Lower lobe of right lung (tissue), 2 donors: ENCODE results near the gene MISP. TPM values are rescaled to one million over a fixed set of nuclear protein-coding genes. Genes with fewer than 3 reads are reported as not detected.
A peak's percentile ranks its signal among the peaks of the same experiment; 100 is the strongest.
"Not testable (repeated sequence)": the region's sequence is repeated elsewhere in the genome, so short reads cannot be mapped to it uniquely, and the experiment has no call there.

Source experiments
- ATAC-seq, 2 donors: fragments of 200-7000 bp; cut with Tn5 transposase; one replicate each; pipeline ENCODE4 v1.9.1; 2020 to 2022; ENCODE audit warnings: mild to moderate bottlenecking in 2 of 2, moderate library complexity in 2 of 2
- DNase-seq: peaks from one replicate; pipeline ENCODE4 v3.0.0-alpha.2; 2020
- H3K27ac ChIP-seq: fragments of 200-600 bp; one replicate; pipeline ENCODE4 v1.8.0; 2022
- H3K27me3 ChIP-seq: fragments of 200-600 bp; one replicate; pipeline ENCODE4 v1.8.0; 2022; ENCODE audit warnings: low read depth
- H3K36me3 ChIP-seq: fragments of 200-600 bp; one replicate; pipeline ENCODE4 v1.8.0; 2022; ENCODE audit warnings: mild to moderate bottlenecking
- H3K4me1 ChIP-seq: fragments of 200-600 bp; one replicate; pipeline ENCODE4 v1.8.0; 2022
- H3K4me3 ChIP-seq: fragments of 200-600 bp; one replicate; pipeline ENCODE4 v1.8.0; 2022; ENCODE audit warnings: mild to moderate bottlenecking
- H3K9me3 ChIP-seq: fragments of 200-600 bp; one replicate; pipeline ENCODE4 v1.8.0; 2022
- intact Hi-C: fragments of 100-400 bp; cut with DNase I; formaldehyde crosslinking; loops from one replicate; pipeline ENCODE4 v1.11.0; 2022
- total RNA-seq: library from RNA; stranded (reverse); fragmentation: NEBNext Ultra II Directional; extraction: Animal tissue kit (Norgen Biotek cat#: 25700); gene quantifications from one replicate; pipeline ENCODE4 v1.2.1, GENCODE V29; 2021
- TF ChIP-seq, protein P1 (sequence below): fragments of 200-600 bp; IDR thresholded peaks from one replicate; pipeline ENCODE4 v1.8.0; 2022; ENCODE audit warnings: antibody characterized with exemption, mild to moderate bottlenecking
- donor health status: DM: no; HTN: yes; CAD: no; lungs with severe emphysema.

The MISP gene
- total RNA-seq, 1 donor from 2014 or later = 8.9 TPM

GRCh38 chr19:741506-742131 lies 9.3 kb upstream of the MISP start:
- Histone ChIP-seq H3K36me3 (peaks cover 7% of the 10 kb centered on the region), H3K4me1 (no peaks in the 10 kb centered on the region), H3K27ac (no peak overlapping the region), H3K27me3 (no peaks in the 10 kb centered on the region), H3K9me3 (no peaks in the 10 kb centered on the region), H3K4me3 (no peak overlapping the region)
- TF ChIP-seq, protein P1, sequence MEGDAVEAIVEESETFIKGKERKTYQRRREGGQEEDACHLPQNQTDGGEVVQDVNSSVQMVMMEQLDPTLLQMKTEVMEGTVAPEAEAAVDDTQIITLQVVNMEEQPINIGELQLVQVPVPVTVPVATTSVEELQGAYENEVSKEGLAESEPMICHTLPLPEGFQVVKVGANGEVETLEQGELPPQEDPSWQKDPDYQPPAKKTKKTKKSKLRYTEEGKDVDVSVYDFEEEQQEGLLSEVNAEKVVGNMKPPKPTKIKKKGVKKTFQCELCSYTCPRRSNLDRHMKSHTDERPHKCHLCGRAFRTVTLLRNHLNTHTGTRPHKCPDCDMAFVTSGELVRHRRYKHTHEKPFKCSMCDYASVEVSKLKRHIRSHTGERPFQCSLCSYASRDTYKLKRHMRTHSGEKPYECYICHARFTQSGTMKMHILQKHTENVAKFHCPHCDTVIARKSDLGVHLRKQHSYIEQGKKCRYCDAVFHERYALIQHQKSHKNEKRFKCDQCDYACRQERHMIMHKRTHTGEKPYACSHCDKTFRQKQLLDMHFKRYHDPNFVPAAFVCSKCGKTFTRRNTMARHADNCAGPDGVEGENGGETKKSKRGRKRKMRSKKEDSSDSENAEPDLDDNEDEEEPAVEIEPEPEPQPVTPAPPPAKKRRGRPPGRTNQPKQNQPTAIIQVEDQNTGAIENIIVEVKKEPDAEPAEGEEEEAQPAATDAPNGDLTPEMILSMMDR = no peak
- DNase-seq (no peak), ATAC-seq (no peak)
- intact Hi-C loops = no loop called here

- no peaks in the 10 kb centered on the region for H3K4me1 ChIP-seq
- DNase-seq = no peak
- no peak for ATAC-seq
- peaks cover 2% of the 10 kb centered on the region for H3K9me3 ChIP-seq
- H3K27ac ChIP-seq = no peak overlapping the region
- no peaks in the 10 kb centered on the region for H3K27me3 ChIP-seq
- peaks cover 7% of the 10 kb centered on the region for H3K36me3 ChIP-seq
- intact Hi-C loops = no loop called here
- TF ChIP-seq, protein P1 = no peak
- H3K4me3 ChIP-seq = no peak overlapping the region
Observed at GRCh38 chr19:742540-743075, 8.3 kb upstream of the MISP start.

- Histone ChIP-seq H3K27ac (no peak overlapping the region), H3K9me3 (peaks cover 7% of the 10 kb centered on the region), H3K4me1 (no peaks in the 10 kb centered on the region), H3K27me3 (no peaks in the 10 kb centered on the region), H3K36me3 (peaks cover 7% of the 10 kb centered on the region), H3K4me3 (no peak overlapping the region)
- DNase-seq (peak; percentile 72), ATAC-seq (peak; percentile 20 to 47)
- intact Hi-C loops = no loop called here
- TF ChIP-seq, protein P1 = no peak
Observed at GRCh38 chr19:743168-743687, 7.7 kb upstream of the MISP start.

DNA sequence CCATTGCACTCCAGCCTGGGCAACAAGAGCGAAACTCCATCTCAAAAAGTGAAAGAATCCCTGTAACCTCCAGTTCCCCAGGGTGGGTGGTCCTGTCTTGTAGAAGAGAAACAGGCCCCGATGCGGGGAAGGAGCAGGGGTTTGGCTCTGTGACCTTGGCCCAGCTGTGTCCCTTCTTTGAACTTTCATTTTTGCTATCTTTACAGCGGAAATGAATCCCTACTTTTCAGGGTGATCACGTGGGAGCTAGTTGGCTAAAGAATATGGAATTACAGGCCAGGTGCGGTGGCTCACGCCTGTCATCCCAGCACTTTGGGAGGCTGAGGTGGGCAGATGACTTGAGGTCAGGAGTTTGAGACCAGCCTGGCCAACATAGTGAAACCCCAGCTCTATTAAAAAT lies 5.8 kb upstream of the MISP start:
- H3K27ac ChIP-seq, H3K4me1 ChIP-seq, intact Hi-C loops, ATAC-seq, H3K27me3 ChIP-seq, H3K36me3 ChIP-seq, H3K9me3 ChIP-seq, DNase-seq, H3K4me3 ChIP-seq: not testable (repeated sequence)

- no peaks in the 10 kb centered on the region for H3K27me3 ChIP-seq
- H3K4me1 ChIP-seq = no peaks in the 10 kb centered on the region
- H3K36me3 ChIP-seq = no peaks in the 10 kb centered on the region
- TF ChIP-seq, protein P1 = no peak
- H3K4me3 ChIP-seq = no peak overlapping the region
- no peak overlapping the region for H3K27ac ChIP-seq
- no peak for DNase-seq
- no peak for ATAC-seq
- intact Hi-C loops = no loop called here
- peaks cover 7% of the 10 kb centered on the region for H3K9me3 ChIP-seq
Observed at GRCh38 chr19:746208-746819, 4.6 kb upstream of the MISP start.

DNA sequence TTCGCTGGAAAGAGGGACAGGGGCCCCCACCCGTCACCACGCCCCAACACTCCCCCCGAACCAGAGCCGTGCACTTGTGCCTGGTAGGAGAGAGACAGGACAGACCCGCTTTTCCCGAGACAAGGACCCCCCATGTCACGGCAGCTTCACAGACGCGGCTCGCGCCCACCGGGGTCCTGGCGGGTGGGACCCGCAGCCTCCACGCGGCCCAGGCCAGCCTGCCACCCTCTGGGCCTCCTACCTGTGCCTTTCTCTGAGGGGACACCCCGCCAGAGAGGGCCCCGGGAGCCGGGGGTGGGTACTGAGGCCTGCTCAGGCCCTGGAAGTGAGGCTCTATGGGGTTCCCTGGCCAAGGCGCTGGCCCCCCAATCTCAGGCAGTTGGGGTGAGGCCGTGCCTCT lies 4.0 kb upstream of the MISP start:
- no peak for ATAC-seq
- Histone ChIP-seq H3K4me1 (no peaks in the 10 kb centered on the region), H3K36me3 (no peaks in the 10 kb centered on the region), H3K9me3 (peaks cover 7% of the 10 kb centered on the region), H3K27me3 (no peaks in the 10 kb centered on the region), H3K27ac (no peak overlapping the region), H3K4me3 (no peak overlapping the region)
- DNase-seq = no peak
- intact Hi-C loops = no loop called here
- TF ChIP-seq, protein P1 = no peak
